HG02970 (cell line): ENCODE results near the gene SYT11.

ENCODE experiments used
- ATAC-seq: cut with Tn5 transposase; IDR thresholded peaks from one replicate; pipeline ENCODE4 v1.9.1; 2021; ENCODE audit warnings: mild to moderate bottlenecking, moderate library complexity, moderate number of reproducible peaks; ENCODE audit not compliant: unreplicated experiment, low FRiP score

SYT11 gene

GRCh38 chr1:155859881-155860871 is 809 bp downstream of the SYT11 start:
- ATAC-seq = no peak

- ATAC-seq = no peak
Measured at GRCh38 chr1:155860970-155861510, 1.7 kb downstream of the SYT11 start.

GRCh38 chr1:155861896-155862295 is 2.5 kb downstream of the SYT11 start:
- no peak for ATAC-seq

GRCh38 chr1:155864393-155864792 is 5.0 kb downstream of the SYT11 start:
- ATAC-seq = no peak

GRCh38 chr1:155867766-155868165 is 8.4 kb downstream of the SYT11 start:
- no peak for ATAC-seq

- ATAC-seq = no peak
Measured at GRCh38 chr1:155871390-155871789, 12.0 kb downstream of the SYT11 start.

- no peak for ATAC-seq
Measured at GRCh38 chr1:155872527-155872926, 13.2 kb downstream of the SYT11 start.

- no peak for ATAC-seq
Measured at GRCh38 chr1:155873860-155874259, 14.5 kb downstream of the SYT11 start.

- no peak for ATAC-seq
Measured at GRCh38 chr1:155877945-155878344, 18.6 kb downstream of the SYT11 start.

- ATAC-seq = no peak
Measured at GRCh38 chr1:155880251-155880650, 20.9 kb downstream of the SYT11 start.

- ATAC-seq = no peak
Measured at GRCh38 chr1:155880950-155881349, 21.6 kb downstream of the SYT11 start.

- ATAC-seq = no peak
Measured at GRCh38 chr1:155882235-155882634, 22.9 kb downstream of the SYT11 start.

- no peak for ATAC-seq
Measured at GRCh38 chr1:155882766-155883165, 23.4 kb downstream of the SYT11 start.

GRCh38 chr1:155884031-155884960 is 24.9 kb downstream of the SYT11 start:
- ATAC-seq = no peak

GRCh38 chr1:155884982-155885381 is 25.6 kb downstream of the SYT11 start:
- no peak for ATAC-seq

- no peak for ATAC-seq
Measured at GRCh38 chr1:155888481-155888880, 29.1 kb downstream of the SYT11 start.

- no peak for ATAC-seq
Measured at GRCh38 chr1:155889566-155889965, 30.2 kb downstream of the SYT11 start.

GRCh38 chr1:155890251-155890650 is 30.9 kb downstream of the SYT11 start:
- no peak for ATAC-seq

GRCh38 chr1:155892796-155893195 is 33.4 kb downstream of the SYT11 start:
- no peak for ATAC-seq

- ATAC-seq = no peak
Measured at GRCh38 chr1:155893389-155894142, 34.2 kb downstream of the SYT11 start.
